ENCODE results near the gene ZDHHC11B.
A peak's percentile ranks its signal among the peaks of the same experiment; 100 is the strongest.
"Not testable (repeated sequence)": the region's sequence is repeated elsewhere in the genome, so short reads cannot be mapped to it uniquely, and the experiment has no call there.

ZDHHC11B gene

DNA sequence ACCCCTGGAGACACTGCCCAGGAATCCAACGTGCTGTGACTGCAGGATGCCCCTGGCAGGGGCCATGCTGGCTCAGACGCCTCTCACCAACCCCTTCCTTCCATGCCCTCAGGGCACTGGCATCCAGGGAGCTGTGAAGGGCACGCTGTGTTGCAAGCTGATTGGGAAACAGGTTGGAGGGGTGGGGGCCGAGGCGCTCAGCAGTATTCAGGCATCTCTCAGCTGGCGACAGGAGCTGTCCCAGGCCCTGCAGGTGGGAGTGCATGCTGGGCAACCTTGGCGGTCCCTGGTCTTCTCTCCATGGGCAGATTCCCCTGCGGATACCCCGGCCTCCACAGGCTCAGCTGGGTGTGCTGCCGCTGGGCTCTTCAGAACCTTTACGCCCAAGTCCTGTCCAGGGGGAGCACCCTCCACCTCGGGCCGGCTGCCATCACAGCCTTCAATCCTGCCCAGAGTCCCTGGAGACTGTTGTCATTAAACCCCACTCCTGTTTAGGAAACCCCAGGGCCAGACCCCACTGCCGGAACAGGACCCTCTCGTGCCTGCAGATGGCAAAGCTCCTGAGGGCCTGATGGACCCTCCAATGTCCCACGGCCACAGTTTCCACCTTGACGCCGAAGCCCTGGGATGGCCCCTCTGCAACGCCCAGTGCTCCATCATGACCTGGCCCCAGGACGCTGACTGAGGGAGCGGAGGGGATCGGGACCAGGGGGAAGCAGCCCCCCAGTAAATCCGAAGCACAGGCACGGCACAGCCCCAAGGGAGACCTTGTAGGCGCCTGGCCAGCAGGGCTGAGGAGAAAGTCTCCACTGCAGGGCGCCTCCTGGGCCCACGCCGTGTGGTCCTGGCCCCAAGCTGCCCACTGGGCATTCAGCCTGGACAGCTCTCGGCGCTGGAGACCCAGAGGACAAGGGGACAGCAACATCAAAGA, 100.7 kb downstream of the ZDHHC11B start:
- DNase-seq = no peak

DNA sequence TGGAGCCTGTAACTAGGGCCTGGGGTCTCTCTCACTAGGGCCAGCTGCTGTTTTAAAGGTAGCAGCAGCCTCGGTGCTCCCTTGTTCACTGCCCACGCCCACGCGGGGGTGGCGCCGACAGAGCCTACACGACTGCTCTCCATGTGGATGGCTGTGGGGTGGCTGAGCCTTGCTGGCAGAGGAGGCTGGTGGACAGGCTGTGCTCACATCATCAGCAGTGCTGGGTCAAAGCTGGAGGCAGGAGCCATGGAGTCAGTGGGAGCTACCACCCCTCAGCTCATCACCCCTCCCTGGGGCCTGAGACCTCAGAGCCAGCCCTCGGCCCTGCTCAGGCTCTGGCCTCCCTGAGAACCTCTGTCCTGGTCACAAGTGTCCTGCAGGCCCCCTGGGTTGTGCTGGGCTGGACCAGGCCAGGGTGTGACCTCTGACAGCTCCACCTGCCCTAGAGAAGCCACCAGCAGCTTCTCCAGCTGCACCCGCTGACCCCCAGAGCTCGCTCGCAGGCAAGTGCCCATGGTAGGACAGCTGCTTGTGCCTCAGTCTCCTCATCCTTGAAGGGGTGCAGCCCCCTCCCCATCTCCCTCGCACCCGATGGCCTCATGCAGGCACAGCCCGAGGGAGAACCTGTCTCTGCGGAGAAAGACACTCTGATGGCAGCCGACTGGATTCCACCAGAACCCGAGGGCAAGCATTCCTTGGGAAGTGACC, 101.7 kb downstream of the ZDHHC11B start:
- not testable (repeated sequence) for DNase-seq

DNA sequence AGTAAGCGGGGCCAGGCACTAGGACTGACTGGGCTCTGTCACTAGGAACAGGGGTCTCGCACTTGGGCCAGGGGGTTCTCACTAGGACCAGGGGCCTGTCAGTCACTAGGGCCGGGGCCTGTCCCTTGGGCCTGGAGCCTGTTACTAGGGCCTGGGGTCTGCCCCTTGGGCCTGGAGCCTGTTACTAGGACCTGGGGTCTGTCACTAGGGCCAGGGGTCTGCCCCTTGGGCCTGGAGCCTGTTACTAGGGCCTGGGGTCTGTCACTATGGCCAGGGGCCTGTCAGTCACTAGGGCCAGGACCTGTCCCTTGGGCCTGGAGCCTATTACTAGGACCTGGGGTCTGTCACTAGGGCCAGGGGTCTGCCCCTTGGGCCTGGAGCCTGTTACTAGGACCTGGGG, 102.3 kb downstream of the ZDHHC11B start:
- not testable (repeated sequence) for DNase-seq

DNA sequence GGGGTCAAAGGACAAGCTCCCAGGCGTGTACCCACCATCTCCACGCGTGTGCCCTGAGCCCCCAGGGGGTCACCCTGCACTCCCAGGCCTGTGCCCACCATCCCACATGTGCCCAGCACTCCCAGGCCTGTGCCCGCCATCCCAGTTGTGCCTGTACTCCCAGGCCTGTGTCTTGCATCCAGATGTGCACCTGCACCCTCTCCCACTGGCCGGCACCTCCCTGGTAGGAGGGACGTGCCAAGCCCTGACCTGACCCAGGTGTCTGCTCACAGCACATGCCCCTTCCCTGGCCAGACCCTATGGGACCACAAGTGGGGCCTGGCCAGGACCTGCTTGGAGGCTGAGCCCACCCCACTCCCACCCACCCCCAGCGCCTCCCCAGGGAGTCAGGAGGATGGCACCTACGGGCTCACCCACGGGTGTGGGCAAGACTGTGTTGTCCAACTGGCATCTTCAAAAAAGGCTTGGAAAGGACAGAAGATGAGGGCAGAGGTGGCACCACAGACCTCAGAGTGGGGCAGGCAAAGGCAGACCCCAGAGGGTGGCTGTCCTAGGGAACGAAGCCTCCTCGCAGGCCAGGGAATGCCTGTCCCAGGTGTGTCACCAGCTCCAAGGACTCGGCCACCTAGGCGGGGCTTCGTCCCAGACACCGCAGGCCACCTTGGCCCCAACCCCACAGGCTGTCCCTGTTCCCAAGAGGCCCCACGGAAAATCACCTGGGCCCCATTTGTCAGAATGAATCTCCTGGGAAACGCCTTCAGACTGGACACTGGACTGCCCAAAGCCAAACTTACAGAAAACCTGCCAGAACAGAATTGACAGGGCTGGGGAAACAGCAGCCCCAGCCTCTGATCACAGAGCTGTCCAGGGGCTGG, 103.0 kb downstream of the ZDHHC11B start:
- not testable (repeated sequence) for DNase-seq

DNA sequence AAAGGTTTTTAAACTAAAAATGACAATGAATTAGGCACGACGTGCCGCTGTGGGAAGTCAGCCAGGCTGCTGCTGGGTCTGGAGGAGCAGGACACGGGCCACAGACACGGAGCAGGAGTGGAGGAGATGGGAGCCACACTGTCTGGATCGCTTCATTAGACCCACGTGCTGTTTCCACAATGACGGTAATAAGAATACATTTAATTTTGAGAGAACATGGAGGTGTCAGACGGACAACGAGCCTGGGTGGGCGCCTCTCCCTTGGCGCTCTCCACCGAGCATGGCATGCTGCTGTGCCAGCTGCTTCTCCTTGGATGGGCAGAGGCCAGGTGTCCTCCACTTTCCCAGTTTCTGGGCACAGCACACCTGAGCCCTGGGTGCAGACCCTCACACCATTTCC, 103.7 kb downstream of the ZDHHC11B start:
- DNase-seq = not testable (repeated sequence)

DNA sequence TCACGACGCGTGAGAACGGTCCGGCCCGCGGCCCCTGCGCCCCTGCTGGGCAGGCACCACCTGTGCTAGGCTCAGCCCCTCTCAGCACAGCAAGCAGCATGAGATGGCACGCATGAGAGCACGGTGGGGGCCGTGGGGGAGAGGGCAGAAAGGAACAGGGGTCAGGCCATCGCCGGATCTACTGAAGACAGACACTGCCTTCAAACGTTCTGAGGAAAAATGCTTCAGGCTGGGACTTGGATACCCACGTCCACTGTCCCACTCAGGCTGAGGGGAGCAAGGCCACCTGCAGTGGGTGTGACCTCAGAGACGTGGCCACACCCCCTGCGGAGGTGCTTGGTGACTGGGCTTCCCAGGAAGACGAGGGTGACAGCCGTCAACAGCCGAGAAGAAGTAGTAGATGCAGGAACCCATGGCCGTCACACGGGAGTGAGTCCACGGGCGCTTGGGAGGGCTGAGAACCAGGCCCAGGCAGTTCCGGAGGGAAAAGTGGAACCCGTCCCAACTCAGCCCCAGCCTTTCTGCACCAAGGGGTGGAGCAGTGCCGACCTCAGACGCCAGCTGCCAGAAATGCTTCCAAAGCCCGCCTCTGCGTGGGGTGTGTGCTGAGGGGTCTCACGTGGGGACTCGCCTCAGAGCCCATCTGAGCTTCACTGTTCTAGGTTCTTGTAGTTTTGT, 104.3 kb downstream of the ZDHHC11B start:
- DNase-seq = not testable (repeated sequence)

DNA sequence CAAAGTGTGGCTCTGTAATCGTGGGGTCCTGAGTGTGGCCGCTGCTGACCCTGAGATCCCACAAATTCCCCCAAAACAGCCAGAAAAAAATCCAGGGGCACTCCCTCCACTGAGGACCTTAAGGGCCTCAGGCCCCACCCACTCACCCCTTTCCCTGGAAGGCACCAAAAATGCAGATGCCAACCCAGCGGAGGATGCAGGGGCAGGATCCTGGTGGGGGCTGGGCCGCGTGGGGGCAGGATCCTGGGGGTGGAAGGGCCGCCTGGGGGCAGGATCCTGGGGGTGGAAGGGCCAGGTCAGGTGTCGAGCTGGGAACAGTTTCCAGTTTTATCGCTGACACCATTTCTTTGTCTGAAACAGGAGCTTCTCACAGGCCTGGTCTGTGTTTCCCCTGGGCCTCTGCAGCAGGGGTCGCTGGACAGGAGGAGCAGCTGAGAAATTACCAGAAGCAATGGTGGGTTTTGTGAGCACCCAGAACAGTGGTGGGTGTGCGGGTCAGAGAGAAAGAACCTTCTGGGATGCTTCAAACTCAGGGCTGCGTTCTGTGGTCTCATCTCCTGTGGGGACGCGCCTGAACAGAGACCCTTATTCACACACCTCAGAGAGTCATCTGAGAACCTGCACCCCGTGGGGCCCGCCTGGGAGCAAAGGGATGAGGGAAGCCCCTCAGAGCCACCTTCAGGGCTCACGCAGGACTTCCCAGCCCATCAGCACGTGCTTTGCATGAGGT, 105.2 kb downstream of the ZDHHC11B start:
- DNase-seq = not testable (repeated sequence)

DNA sequence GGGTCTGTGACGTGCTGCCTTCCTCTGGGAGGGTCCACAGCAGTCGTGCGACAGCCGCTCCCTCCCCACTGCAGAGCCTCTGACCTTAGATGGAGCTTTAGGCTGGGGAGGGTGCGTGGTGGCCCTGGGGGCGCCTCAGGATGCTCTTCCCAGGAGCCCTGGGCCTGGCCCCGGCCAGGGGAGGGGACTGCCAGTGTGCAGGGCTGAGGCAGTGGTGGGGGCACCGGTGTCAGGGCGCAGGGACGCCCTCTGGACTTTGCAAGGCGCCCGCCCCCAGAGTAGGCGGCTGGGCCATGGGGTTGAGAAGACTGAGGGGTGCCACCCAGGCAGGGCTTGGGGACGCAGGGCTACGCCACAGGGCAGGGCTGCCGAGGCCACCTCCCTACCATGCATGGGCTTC, 106.0 kb downstream of the ZDHHC11B start:
- not testable (repeated sequence) for DNase-seq

DNA sequence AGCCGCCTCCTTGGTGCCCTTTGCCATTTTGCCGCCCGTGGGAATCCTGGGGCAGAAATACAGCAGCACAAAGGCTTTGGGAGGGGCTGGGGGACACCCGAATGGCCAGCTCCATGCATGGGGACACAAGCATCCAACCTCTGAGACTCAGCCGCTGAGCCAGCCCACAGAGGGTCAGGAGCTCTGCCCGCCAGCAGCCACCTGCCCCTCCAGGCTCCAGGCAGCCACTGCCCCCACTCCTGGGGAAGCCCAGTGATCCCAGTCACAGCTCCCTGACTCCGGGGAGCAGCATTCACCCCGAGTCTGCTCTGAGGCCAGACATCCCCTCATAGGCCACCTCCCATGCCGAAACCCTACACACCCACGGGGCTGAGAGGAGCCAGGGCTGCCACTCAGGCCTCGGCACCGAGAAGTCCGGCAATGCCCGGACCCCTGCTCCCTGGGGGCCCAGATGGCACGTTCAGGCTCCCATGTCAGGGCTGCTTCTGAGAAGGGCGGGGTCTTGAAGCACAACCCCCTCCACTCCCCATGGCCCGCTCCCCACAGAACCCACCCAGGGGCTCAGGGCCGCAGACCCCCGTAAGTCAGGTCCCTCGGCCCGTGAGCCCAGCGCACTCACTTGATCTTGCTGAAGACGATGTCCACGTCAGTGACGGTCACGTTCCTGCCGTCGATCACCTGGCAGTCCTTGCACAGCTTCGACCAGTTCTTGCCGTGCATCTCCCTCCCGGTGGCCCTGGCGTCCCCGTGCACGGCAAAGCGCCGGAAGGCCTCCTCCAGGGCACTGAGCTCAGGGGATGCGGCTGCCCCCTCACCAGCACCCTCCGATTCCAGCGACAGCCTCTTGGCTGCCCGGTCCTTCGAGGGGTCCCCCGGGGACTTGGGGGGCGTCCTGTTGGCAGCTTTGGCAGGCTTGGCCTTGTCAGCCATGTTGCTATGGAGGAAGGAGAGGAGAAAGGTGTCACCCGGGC, 107.1 kb downstream of the ZDHHC11B start:
- no peak for DNase-seq

DNA sequence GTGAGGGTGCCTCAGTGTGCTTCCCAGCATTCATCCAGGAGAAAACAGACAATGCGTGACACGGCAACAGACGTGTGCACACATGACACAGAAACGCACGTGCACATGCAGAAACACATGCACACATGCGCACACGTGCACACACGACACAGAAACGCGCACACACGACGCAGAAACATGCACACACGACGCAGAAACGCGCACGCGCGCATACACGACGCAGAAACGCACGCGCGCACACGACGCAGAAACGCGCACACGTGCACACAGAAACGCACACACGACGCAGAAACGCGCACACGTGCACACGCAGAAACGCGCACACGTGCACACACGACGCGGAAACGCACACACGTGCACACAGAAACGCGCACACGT, 107.8 kb downstream of the ZDHHC11B start:
- DNase-seq = no peak

DNA sequence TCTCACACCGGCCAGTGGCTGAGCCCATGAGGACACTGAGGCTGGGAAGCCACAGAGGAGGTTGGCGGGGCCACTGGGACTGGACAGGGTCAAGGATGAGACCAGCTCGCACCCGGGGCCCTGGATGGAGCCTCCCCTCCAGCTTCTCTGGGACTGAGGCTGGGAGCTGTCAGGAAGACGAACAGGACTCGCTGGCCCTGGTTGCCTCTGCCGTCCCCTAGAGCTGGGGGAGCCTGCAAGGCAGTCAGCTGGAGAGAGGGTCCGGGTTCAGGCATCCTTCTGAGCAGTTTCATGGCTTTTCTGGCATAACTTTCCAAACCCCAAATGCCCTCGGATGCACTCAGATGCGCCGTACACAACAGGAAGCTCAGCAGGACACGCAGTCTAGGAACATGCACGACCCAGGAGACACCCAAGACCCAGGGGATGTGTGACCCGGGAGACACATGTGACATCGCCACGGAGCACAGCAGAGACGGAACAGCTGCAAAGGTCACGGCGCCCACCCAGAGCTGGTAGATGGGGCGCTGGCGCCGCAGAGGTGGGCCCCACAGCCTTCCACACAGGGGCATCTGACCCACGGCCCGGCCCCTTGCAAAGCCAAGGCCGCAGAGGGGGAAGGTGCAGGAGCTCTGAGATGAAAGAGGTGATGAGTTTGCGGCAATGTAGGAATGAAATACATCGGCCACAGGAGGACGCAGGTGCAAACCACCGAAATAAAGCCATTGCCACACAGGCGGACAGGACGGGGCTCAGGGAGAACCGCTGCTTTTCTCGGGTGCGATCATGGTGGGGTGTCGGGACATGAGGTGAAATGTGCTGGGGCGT, 108.4 kb downstream of the ZDHHC11B start:
- no peak for DNase-seq

DNA sequence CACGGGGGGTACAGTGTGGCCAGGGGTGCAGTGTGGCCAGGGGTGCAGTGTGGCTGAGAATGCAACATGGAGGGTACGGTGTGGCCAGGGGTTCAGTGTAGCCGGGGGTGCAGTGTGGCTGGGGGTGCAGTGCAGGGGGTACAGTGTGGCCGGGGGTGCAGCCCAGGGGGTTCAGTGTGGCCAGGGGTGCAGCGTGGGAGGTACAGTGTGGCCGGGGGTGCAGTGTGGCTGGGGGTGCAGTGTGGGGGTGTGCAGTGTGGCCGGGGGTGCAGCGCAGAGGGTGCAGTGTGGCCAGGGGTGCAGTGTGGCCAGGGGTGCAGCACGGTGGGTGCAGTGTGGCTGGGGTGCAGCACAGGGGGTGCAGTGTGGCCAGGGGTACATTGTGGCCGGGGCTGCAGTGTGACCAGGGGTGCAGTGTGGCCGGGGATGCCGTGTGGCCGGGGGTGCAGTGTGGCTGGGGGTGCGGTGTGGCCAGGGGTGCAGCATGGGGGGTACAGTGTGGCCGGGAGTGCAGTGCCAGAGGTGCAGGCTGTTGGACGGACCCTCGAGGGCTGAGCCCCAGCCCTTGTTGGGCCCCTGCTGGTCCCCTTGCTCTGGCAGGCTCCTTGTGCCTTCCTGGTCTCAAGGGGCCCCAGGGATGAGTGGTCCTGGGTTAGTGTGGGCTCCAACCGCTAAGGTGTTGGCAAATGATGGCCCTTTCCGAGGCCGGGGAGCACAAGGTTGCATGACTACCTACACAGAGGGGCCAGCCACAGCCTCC, 109.2 kb downstream of the ZDHHC11B start:
- no peak for DNase-seq

DNA sequence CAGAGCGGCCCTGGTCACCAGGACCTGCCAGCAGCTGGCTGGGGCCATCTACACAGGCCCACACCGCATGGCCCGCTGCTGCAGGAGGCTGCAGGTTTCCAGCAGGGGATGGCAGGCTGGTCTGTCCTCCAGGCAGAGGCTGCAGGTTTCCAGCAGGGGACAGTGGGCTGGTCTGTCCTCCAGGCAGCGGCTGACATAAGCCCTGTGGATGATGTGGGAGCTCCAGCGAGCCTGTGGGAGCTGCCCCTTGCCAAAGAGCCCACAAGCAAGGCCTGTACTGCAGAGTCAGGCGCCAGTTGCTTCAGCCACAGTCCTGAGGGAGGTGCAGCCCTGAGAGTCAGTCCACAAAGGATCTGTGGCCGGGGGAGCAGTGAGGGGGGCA, 109.9 kb downstream of the ZDHHC11B start:
- no peak for DNase-seq

DNA sequence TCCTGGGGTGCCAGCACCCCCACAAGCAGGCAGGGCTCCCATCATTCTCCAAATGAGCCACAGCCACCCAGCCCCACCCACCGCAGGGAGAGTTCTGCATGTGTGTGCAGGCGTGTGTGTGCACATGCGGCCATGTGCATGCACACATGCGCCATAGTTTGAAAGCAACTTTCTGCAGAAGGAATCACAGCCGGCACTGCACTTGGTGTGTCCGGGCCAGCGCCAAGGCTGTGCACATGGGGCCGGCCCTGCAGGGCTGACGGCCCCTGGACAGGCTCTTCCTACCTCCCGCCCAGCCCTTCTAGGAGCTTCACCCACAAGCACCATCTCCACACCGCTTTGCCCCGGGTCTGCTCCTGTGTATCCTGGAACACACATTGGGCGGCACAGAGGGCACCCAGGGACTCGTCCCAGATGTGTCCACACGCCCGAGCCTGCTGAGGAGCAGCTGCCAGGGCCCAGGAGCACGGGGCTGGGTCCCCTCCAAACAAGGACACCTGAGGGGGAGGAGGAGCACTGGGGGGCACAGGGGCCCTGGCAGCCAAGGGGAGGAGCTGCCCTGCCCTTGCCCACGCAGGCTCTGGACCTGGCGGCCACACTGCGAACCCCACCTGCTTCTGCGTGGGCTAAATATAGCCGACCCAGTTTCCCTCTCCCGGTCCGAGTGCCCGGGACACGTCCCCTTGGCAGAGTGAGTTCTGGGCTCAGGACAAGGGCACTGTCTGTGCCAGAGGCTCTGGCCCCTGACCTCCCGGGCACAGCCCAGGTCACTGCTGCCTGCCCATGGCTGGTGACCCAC, 110.5 kb downstream of the ZDHHC11B start:
- no peak for DNase-seq

DNA sequence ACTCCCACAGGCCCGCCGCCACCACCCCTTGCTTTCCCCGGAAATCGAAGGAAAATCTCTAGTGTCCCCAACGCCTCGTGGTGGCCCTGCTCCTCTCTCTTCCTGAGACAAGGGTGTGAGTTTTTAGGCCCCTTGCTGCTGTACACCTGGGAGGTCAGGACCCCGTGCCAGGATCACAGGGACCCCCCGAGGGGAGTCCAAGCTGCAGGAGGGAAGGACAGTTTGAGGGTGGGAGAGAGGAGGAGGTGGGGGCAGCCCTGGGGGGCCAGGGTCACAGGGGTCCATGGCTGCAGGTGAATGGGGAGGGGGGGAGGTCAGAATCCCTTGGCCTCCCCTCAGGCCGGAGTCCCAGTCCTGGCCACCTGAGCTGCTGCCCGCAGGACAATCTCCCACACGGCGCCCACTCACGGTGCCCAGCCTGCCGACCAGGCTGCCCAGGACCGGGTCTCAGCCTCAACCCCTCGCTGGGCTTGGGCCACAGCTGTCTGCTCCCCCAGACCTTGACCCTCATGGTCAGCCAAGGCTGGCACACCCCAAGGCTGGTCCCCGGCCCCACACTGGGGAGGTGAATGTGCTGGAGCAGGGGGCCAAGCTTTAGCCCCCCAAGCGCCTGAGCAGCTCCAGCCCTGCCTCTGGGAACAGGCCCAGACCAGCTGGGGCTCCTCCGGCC, 111.2 kb downstream of the ZDHHC11B start:
- DNase-seq = no peak

DNA sequence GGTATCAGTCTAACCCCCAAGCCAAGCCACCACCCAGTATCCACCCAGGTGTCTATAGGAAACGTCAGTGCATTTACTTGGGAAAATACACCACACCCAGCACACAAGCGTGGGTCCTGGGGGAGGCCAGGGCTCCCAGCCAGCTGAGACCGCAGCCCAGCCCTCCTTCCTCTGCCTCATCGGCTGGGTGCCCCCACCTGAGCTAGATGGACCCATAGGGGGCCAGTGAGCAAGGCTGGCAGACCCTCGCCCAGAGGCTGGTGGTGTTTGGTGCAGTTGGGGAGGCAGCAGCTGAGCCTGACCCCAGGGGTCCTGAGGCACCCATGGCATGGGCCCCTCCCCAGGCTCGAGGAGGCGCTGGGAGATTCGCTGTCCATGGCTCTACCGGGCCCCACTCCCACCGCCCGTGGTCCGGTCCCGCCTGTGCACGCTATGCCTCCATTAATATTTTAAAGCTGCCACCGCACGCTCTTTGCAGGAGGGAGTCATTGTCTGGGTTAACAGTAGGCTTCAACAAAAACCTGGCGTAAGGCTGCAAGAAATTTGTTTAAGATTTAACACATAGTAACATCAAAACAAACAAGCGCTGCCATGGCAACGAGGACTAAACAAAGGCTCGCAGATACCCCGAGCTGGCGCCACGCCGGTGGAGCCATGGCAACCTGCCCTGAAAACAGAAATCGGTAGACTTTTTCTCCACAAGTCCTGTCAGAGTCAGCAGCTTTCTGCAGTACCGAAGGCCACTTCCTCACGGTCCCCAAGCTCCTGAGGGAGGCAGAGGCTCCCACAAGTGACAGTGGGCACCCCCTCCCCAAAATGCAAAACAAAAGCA, 112.0 kb downstream of the ZDHHC11B start:
- peak; percentile 88 for DNase-seq
